ENCODE data around the gene NUP58. TPM values are rescaled to one million over a fixed set of nuclear protein-coding genes. Genes with fewer than 3 reads are reported as not detected.

NUP58 gene
- total RNA-seq, 4 donors from 2014 or later = 59.0 to 135 (median 63.1) TPM

- no peak for TF ChIP-seq EP300 (IDR thresholded peaks at IDR 0.05)
- TF ChIP-seq POLR2A (IDR thresholded peaks at IDR 0.05) = no peak
- TF ChIP-seq CTCF (IDR thresholded peaks at IDR 0.05) = no peak
- H3K4me1 ChIP-seq = peaks cover 0 to 8% (median 0%) of the 10 kb centered on the region in 4 donors
- H3K27me3 ChIP-seq = peaks cover 0 to 63% of the 10 kb centered on the region in 2 donors
- H3K9me3 ChIP-seq = no peaks in the 10 kb centered on the region
- H3K36me3 ChIP-seq = no peaks in the 10 kb centered on the region
- no peak for DNase-seq (ENCODE audit: low spot score in 2 of 2)
- WGBS, 2 donors = 21 to 28% methylated on average over 35 to 42 of the region's 82 CpGs
- H3K4me3 ChIP-seq = peak overlapping the region in 3 of 4 donors; percentile 3 to 46 (median 21)
- no peak overlapping the region for H3K27ac ChIP-seq
Measured at GRCh38 chr13:25372284-25373081, 71.1 kb downstream of the NUP58 start.

DNA sequence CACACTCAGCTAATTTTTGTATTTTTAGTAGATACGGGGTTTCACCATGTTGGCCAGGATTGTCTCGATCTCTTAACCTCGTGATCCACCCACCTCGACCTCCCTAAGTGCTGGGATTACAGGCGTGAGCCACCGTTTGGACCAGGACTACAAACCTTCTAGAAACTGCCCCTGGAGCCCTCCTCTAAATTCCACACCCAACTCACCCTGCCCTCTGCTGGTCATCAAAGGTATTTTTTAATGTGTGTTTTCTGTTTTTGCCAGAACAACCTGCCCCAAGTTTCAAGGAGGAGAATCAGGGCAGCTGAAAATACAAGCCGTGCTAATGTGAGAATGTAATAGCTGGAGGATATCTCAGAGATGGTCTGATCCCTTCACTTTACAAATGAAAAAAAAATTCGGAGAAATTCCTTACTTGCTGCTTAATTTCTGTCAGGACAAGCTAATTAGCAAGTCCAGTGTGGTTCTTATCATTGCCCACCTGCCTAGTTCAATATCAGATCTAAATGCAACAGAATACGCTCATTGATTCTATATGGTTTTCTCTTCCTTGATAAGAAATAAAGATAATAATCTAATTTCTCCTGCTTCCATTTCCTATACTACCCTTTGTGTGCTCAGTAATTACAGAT lies 74.4 kb downstream of the NUP58 start:
- no peaks in the 10 kb centered on the region for H3K36me3 ChIP-seq
- peaks cover 0 to 44% of the 10 kb centered on the region in 2 donors for H3K27me3 ChIP-seq
- TF ChIP-seq CTCF (IDR thresholded peaks at IDR 0.05) (peak; percentile 39 to 56 (median 52)), POLR2A (IDR thresholded peaks at IDR 0.05) (no peak), EP300 (IDR thresholded peaks at IDR 0.05) (no peak)
- H3K4me3 ChIP-seq = no peak overlapping the region
- WGBS, 2 donors = 34 to 40% methylated on average over 9 of the region's 9 CpGs
- DNase-seq (ENCODE audit: low spot score in 2 of 2) = peak in 1 of 2 donors; percentile 41
- peaks cover 0 to 8% (median 0%) of the 10 kb centered on the region in 4 donors for H3K4me1 ChIP-seq
- no peaks in the 10 kb centered on the region for H3K9me3 ChIP-seq
- H3K27ac ChIP-seq = no peak overlapping the region

- 80 to 85% methylated on average over 7 of the region's 7 CpGs for WGBS, 2 donors
- no peak for TF ChIP-seq CTCF (IDR thresholded peaks at IDR 0.05)
- no peak for TF ChIP-seq EP300 (IDR thresholded peaks at IDR 0.05)
- TF ChIP-seq POLR2A (IDR thresholded peaks at IDR 0.05) = no peak
- Histone ChIP-seq H3K27me3 (peaks cover 0 to 34% of the 10 kb centered on the region in 2 donors), H3K36me3 (no peaks in the 10 kb centered on the region), H3K4me1 (peaks cover 0 to 3% (median 0%) of the 10 kb centered on the region in 4 donors), H3K9me3 (no peaks in the 10 kb centered on the region), H3K27ac (no peak overlapping the region), H3K4me3 (no peak overlapping the region)
- DNase-seq (ENCODE audit: low spot score in 2 of 2) = no peak
Measured at GRCh38 chr13:25377244-25377962, 76.0 kb downstream of the NUP58 start.

DNA sequence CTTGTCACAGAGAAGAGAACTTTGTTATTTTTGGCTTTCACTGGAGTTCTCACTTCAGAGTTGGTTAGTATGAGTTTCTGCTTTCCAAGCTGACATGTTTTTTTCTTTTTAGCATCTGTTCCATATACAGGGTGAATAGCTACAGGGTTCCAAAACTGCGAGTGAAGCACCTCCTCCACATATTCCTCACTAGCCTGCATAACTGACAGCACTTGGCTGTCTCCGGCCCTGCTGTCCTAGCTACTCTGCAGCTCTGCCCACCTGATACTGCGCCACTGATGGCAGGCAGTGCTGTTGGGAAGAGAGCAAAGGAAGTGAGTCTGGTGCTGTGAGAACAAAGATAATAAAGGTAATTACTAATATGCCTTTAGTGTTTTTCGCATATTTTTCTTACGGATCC lies 77.1 kb downstream of the NUP58 start:
- TF ChIP-seq POLR2A (IDR thresholded peaks at IDR 0.05) = no peak
- TF ChIP-seq EP300 (IDR thresholded peaks at IDR 0.05) = no peak
- no peak for TF ChIP-seq CTCF (IDR thresholded peaks at IDR 0.05)
- Histone ChIP-seq H3K4me3 (no peak overlapping the region), H3K27ac (no peak overlapping the region), H3K9me3 (no peaks in the 10 kb centered on the region), H3K27me3 (peaks cover 0 to 22% of the 10 kb centered on the region in 2 donors), H3K4me1 (no peaks in the 10 kb centered on the region), H3K36me3 (no peaks in the 10 kb centered on the region)
- WGBS, 2 donors = 70 to 80% methylated on average over 5 of the region's 5 CpGs
- DNase-seq (ENCODE audit: low spot score in 2 of 2) = no peak

All from tibial nerve (tissue), 4 donors.